Effector memory CD8-positive, alpha-beta T cell (primary cell): ENCODE measurements around the gene LRRC43.
A peak's percentile ranks its signal among the peaks of the same experiment; 100 is the strongest.

Experiments
- ATAC-seq: fragments of 150-1000 bp; cut with Tn5 transposase; replicated peaks from 2 replicates; pipeline ENCODE4 v1.10.0; 2021; ENCODE audit warnings: mild to moderate bottlenecking, moderate library complexity
- DNase-seq, 3 experiments: peaks; one replicate each; pipeline ENCODE4 v3.0.0; 2021
- H3K27ac Mint-ChIP-seq, 2 donors: one replicate each; pipeline ENCODE4 v1.8.0; 2022; ENCODE audit warnings: mild to moderate bottlenecking in 2 of 2, mixed read lengths in 2 of 2, moderate library complexity in 2 of 2
- H3K27me3 Mint-ChIP-seq, 2 donors: one replicate each; pipeline ENCODE4 v1.8.0; 2022; ENCODE audit warnings: mixed read lengths in 2 of 2
- H3K36me3 Mint-ChIP-seq: one replicate; pipeline ENCODE4 v1.8.0; 2022; ENCODE audit warnings: mild to moderate bottlenecking, moderate library complexity, mixed read lengths; ENCODE audit not compliant: insufficient read depth
- H3K4me1 Mint-ChIP-seq, 2 donors: one replicate each; pipeline ENCODE4 v1.8.0; 2022; ENCODE audit warnings: low read depth in 2 of 2, mixed read lengths in 2 of 2
- H3K4me3 Mint-ChIP-seq, 2 donors: one replicate each; pipeline ENCODE4 v1.8.0; 2022; ENCODE audit warnings: mild to moderate bottlenecking in 2 of 2, mixed read lengths in 2 of 2, moderate library complexity in 2 of 2
- H3K9me3 Mint-ChIP-seq, 2 donors: one replicate each; pipeline ENCODE4 v1.8.0; 2022; ENCODE audit warnings: mixed read lengths in 2 of 2

LRRC43 gene

DNA sequence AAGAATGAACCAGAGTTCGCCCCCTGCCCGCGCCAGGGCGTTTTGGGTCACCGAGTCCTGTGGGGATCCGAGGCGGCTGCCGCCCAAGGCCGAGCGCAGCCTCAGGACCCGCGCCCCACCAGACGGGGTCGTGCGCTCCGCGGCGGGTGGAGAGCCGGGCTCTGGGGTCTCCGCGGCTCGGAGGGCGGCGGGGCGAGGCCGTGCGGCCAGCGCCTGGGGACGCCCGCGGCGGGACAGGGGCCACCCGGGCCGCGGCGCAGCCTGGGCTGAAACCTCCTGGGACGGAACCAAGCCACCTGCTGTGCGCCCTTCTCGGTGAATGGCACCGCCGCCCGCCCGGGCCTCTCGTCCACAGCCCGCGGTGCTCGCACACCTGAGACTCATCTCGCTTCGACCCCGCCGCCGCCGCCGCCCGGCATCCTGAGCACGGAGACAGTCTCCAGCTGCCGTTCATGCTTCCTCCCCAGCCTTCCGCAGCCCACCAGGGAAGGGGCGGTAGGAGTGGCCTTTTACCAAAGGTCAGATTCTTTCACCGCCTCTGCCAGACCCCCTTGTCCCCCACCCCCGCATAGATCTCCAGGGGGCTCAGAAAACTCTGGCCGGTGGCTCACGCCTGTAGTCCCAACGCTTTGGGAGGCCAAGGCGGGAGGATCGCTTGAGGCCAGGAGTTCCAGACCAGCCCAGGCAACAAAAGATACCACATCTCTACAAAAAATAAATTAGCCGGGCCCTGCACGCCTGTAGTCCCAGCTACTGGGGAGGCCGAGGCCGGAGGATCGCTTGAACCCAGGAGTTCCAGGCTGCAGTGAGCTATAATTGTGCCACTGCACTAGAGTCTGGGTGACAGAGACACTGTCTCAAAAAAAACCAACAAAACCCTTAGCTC is 21.5 kb downstream of the LRRC43 start:
- Mint-ChIP-seq H3K27me3 (peaks cover 10 to 17% of the 10 kb centered on the region in 2 donors), H3K36me3 (peaks cover 44% of the 10 kb centered on the region), H3K27ac (peak overlapping the region; percentile 4 to 41), H3K9me3 (no peaks in the 10 kb centered on the region), H3K4me1 (peaks cover 9 to 12% of the 10 kb centered on the region in 2 donors), H3K4me3 (peak overlapping the region; percentile 69 to 71)
- DNase-seq (no peak), ATAC-seq (peak; percentile 23)

DNA sequence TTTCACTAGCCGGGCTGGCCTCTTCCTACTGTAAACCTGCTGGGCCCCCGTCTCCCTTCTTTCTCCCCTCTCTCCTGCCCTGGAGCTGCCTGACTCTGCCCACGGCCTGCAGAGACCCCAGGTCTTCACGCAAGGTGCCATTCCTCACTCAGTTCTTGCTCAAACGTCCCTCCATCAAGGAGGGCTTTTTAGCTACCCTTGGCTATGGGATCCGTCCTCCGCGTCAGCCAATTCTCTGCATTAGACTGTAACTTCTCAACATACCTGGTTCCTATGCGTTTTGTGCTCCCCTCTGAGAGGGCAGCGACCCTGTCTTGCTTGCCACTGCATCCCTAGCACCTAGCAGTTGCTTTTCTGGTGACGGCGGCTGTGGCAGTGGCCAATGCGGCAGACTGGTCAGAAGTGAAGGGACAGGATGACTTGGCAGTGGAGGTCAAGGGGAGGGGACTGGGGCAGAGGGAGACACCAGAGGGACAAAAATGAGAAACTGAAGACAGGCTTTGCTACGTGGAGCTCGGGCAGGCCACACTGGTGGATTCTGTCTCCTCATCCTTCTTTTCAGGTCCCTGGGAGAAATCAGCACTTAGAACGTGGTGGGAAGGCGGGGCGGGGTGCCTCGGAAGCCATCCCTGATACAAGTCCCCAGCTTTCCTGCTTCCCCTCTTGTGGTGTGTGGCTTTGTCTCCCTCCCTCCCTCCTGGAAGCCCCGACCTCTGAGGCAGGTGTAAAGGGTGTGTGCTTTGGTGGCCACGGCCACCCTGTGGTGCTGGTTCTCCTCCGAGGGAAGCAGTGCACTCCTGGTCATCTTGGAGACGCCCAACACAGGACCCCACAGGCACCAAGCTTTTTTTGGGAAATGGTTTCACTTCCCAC is 22.4 kb downstream of the LRRC43 start:
- peak overlapping the region in 1 of 2 donors; percentile 30 for H3K27ac Mint-ChIP-seq
- no peak for ATAC-seq
- peaks cover 53% of the 10 kb centered on the region for H3K36me3 Mint-ChIP-seq
- peak overlapping the region; percentile 69 to 71 for H3K4me3 Mint-ChIP-seq
- H3K4me1 Mint-ChIP-seq: peaks cover 9 to 12% of the 10 kb centered on the region in 2 donors
- no peaks in the 10 kb centered on the region for H3K9me3 Mint-ChIP-seq
- peaks cover 2 to 11% of the 10 kb centered on the region in 2 donors for H3K27me3 Mint-ChIP-seq
- no peak for DNase-seq

DNA sequence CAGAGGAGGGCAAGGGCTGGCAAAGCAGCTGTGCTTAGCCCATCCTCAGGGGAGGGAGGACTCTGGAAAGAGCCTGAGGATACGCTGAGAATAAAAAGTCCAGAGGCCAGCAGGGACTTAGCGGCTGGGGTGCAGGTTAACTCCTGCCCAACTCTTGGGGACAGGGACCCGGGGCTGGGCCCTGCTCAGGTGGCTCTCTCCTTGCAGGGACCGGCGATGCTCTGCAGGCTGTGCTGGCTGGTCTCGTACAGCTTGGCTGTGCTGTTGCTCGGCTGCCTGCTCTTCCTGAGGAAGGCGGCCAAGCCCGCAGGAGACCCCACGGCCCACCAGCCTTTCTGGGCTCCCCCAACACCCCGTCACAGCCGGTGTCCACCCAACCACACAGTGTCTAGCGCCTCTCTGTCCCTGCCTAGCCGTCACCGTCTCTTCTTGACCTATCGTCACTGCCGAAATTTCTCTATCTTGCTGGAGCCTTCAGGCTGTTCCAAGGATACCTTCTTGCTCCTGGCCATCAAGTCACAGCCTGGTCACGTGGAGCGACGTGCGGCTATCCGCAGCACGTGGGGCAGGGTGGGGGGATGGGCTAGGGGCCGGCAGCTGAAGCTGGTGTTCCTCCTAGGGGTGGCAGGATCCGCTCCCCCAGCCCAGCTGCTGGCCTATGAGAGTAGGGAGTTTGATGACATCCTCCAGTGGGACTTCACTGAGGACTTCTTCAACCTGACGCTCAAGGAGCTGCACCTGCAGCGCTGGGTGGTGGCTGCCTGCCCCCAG is 23.4 kb downstream of the LRRC43 start:
- Mint-ChIP-seq H3K36me3 (peaks cover 63% of the 10 kb centered on the region), H3K4me3 (peak overlapping the region in 1 of 2 donors; percentile 40), H3K27me3 (peaks cover 0 to 8% of the 10 kb centered on the region in 2 donors), H3K27ac (peak overlapping the region in 1 of 2 donors; percentile 30), H3K4me1 (peaks cover 9 to 12% of the 10 kb centered on the region in 2 donors), H3K9me3 (no peaks in the 10 kb centered on the region)
- ATAC-seq (no peak), DNase-seq (no peak)

DNA sequence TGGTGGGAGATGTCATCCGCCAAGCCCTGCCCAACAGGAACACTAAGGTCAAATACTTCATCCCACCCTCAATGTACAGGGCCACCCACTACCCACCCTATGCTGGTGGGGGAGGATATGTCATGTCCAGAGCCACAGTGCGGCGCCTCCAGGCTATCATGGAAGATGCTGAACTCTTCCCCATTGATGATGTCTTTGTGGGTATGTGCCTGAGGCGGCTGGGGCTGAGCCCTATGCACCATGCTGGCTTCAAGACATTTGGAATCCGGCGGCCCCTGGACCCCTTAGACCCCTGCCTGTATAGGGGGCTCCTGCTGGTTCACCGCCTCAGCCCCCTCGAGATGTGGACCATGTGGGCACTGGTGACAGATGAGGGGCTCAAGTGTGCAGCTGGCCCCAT is 24.1 kb downstream of the LRRC43 start:
- H3K4me1 Mint-ChIP-seq: peaks cover 9 to 12% of the 10 kb centered on the region in 2 donors
- H3K4me3 Mint-ChIP-seq: peak overlapping the region in 1 of 2 donors; percentile 40
- H3K36me3 Mint-ChIP-seq: peaks cover 69% of the 10 kb centered on the region

DNA sequence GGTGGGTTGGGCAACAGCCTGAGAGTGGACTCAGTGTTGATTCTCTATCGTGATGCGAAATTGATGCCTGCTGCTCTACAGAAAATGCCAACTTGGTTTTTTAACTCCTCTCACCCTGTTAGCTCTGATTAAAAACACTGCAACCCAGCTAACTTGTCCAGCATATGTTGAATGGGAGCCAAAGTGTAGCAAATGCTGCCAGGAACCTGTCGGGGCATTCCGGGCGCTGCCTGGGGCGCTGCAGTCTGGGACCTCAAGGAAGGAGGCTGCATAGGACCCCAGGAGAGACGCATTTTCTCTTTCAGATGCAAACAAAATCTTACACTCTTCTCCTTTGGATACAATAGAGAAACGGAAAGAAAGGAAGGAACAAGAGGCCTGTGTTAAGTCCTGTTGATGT is 24.5 kb downstream of the LRRC43 start:
- Mint-ChIP-seq H3K27ac (peak overlapping the region; percentile 18 to 60), H3K36me3 (peaks cover 73% of the 10 kb centered on the region), H3K4me3 (no peak overlapping the region), H3K27me3 (peaks cover 0 to 8% of the 10 kb centered on the region in 2 donors), H3K9me3 (no peaks in the 10 kb centered on the region), H3K4me1 (peaks cover 9 to 12% of the 10 kb centered on the region in 2 donors)
- no peak for ATAC-seq
- no peak for DNase-seq

More for the DNA sequence above, 24.1 kb downstream of the LRRC43 start:
- no peaks in the 10 kb centered on the region for H3K9me3 Mint-ChIP-seq
- ATAC-seq (no peak), DNase-seq (no peak)
- H3K27me3 Mint-ChIP-seq: peaks cover 0 to 8% of the 10 kb centered on the region in 2 donors
- peak overlapping the region in 1 of 2 donors; percentile 30 for H3K27ac Mint-ChIP-seq

DNA sequence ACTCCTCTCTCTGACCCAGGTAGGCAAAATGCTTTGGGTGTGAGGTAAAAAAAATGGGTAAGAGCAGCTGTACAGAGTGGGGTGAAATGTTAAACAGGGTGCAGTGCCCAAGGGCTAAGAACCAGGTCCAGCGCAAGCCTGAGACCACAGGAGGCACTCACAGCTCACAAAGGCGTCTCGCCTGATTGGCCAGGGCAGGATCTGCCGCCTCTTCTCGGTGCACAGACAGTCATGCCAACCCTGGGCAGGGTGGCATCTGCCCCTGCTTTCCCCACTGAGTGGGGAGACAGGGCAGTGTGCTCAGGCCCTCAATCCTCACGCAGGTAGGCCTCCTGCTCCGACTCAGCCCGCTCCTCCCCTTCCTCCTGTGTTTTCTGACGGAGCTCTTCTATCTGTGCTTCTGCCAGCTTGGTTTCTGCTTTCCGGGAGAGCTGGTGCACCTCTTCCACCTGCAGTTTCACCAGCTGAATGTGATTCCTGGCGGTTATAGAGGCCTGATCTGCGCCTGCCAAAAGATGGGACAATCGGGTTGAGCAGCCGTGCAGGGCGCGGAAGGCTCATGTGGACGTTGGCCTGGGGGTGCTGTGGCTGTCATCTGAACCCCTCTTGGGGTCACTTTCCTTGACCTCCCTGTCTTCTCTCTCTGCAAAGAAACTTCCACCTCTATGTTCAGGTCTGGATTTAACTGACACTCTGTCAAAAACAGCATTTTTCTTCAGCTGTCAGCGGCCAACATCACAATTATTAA is 25.3 kb downstream of the LRRC43 start:
- H3K36me3 Mint-ChIP-seq: peaks cover 80% of the 10 kb centered on the region

DNA sequence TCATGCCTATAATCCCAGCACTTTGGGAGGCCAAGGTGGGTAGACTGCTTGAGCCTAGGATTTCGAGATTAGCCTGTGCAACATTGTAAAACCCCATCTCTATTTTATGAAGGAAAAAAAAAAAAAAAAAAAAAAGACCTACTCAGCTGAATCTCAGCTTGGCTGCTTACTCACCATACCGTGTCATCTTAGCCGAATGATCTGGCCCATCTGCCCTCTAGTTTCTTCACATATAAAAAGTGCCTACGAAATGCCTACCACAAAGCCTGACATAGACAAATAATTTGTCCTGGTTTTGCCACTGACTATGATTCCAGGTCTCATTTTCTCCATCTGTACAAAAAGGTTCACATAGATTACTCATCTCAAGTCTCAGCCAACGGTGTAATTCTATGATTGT is 32.8 kb downstream of the LRRC43 start:
- peaks cover 0 to 5% of the 10 kb centered on the region in 2 donors for H3K4me1 Mint-ChIP-seq
- no peak overlapping the region for H3K4me3 Mint-ChIP-seq
- no peak for ATAC-seq
- DNase-seq: no peak
- peaks cover 96% of the 10 kb centered on the region for H3K36me3 Mint-ChIP-seq
- no peak overlapping the region for H3K27ac Mint-ChIP-seq
- no peaks in the 10 kb centered on the region for H3K9me3 Mint-ChIP-seq
- no peaks in the 10 kb centered on the region for H3K27me3 Mint-ChIP-seq

More for the DNA sequence above, 25.3 kb downstream of the LRRC43 start:
- Mint-ChIP-seq H3K9me3 (no peaks in the 10 kb centered on the region), H3K27me3 (peaks cover 0 to 8% of the 10 kb centered on the region in 2 donors), H3K4me3 (no peak overlapping the region), H3K27ac (peak overlapping the region in 1 of 2 donors; percentile 60), H3K4me1 (peaks cover 9 to 10% of the 10 kb centered on the region in 2 donors)
- no peak for ATAC-seq
- DNase-seq: no peak

DNA sequence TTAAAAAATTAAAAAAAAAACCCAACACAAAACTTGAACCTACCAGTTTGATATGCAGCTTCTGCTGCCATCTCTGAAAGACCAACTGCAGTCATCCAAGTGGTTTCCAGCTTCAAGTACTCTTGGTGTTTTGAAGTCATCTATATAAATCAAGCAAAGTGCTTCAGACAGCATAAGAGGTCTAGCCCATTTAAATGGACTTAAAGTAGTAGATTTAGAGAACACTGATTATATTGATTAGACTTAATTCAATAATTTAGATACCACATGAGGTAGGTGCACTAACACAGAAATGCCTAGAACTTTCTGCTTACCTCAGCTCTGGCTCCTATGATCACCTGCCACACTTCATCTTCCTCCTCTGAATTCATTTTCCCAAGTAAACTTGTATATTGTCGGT is 33.5 kb downstream of the LRRC43 start:
- Mint-ChIP-seq H3K36me3 (peaks cover 96% of the 10 kb centered on the region), H3K9me3 (no peaks in the 10 kb centered on the region), H3K4me1 (peaks cover 0 to 8% of the 10 kb centered on the region in 2 donors), H3K4me3 (no peak overlapping the region), H3K27ac (no peak overlapping the region), H3K27me3 (no peaks in the 10 kb centered on the region)
- ATAC-seq (no peak), DNase-seq (no peak)

DNA sequence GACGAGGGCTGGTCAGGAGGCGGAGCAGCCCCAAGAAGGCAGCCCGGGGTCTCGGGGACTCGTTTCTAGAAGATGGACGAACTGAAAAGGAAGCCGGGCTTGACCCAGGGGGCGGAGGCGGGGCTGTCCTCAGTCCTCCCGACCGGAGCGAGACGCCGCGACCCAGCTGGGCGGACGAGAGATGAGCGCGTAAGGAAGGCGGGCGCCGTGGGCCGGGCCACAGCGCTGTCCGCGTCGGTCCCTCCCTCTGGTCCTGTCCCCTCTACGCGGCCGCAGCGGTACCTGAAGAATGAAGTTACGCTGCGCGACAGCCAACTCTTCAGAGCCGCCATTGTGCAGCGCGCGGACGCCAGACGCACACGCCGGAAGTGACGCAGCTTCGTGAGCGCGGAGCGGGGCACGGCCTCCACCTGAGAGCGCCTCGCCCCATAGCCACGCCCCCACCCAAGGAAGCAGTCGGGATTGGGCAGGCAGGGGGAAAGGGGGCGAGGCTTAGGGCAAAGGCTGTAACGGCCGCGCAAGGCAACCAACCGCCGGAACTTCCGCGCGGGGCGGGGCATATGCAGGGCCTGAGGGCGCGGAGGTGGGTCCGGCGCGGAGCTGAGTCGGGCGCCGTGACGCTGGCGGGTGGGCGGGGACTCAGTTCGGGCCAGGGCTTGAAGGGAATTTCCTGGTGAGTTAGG is 42.9 kb downstream of the LRRC43 start, which contains the start of gene DIABLO:
DIABLO (minus strand) TSS at position 370 of the 683 bp plus-strand sequence; CDS start at position 332, 38 bp downstream.
- Mint-ChIP-seq H3K4me3 (peak within 1 kb of the TSS; percentile 85 to 94), H3K36me3 (peaks cover 65% of the 10 kb centered on the region), H3K27ac (peak within 1 kb of the TSS; percentile 95 to 98)

DNA sequence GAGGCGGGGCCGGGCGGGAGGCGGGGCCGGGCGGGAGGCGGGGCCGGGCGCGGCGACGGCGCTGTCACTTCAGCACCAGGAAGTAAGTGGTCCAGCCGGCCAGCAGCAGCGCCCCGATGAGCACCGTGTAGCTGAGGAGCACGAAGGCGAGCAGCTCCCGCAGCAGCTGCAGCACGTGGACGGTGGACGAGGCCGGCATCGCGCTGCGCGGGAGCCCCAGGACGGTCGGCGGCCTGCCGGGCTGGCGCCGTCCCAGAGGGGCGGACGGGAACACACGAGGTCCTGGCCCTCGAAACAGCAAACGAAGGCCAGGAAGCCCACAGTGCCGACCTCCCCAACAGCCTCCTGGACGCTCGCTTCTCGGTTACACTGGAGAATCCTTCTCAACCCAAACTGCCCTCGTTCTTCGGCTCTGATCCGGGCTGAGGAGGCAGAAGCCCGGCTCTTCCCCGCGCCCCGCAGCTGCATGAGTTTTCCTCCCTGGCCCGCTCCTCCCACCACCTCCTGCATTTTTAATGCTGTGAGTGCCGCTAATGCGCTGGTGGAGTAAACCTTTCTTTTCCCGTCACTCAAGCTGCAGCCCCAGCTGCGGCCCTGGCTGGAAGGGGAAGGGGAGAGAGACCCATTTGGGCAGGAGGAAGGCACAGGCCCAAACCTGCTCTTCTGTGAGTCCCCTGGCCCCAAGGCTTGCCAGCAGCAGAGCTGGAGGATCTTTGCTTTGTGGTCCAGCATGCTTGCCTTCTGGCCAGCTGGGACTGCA is 43.6 kb downstream of the LRRC43 start:
- ATAC-seq (no peak), DNase-seq (peak in 1 of 3 experiments; percentile 12)
- Mint-ChIP-seq H3K27me3 (no peaks in the 10 kb centered on the region), H3K4me1 (peaks cover 39 to 41% of the 10 kb centered on the region in 2 donors), H3K9me3 (no peaks in the 10 kb centered on the region), H3K4me3 (peak overlapping the region; percentile 85 to 94), H3K27ac (peak overlapping the region; percentile 95 to 98), H3K36me3 (peaks cover 58% of the 10 kb centered on the region)

More for the DNA sequence above, 42.9 kb downstream of the LRRC43 start, which contains the start of gene DIABLO:
- no peaks in the 10 kb centered on the region for H3K9me3 Mint-ChIP-seq
- ATAC-seq (peak; percentile 77), DNase-seq (peak; percentile 98 to 100 (median 99))
- no peaks in the 10 kb centered on the region for H3K27me3 Mint-ChIP-seq
- H3K4me1 Mint-ChIP-seq: peaks cover 41 to 42% of the 10 kb centered on the region in 2 donors

DNA sequence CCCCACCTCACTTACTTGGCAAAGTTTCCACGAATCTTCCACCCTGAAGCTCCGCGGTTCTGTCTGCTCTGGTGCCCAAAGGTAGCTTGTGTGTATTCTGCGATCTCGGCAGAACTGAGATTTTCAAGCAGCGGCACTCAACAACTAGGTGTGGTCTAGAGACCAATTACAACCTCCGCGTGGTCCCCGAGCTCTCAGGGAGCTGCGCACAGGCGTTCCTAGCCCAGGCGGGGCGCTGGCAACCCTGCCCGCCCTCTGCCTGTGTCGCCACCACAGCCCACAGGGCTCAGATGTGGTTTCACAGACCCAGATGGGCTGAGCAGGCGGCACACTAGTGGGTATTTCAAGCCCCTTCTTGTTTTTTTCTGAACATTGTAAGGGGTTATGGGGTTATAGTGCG is 44.4 kb downstream of the LRRC43 start:
- Mint-ChIP-seq H3K27ac (peak overlapping the region; percentile 84 to 92), H3K36me3 (peaks cover 58% of the 10 kb centered on the region), H3K4me3 (peak overlapping the region; percentile 85 to 94), H3K27me3 (no peaks in the 10 kb centered on the region), H3K4me1 (peaks cover 39 to 41% of the 10 kb centered on the region in 2 donors), H3K9me3 (no peaks in the 10 kb centered on the region)
- ATAC-seq: peak; percentile 68
- peak; percentile 87 to 88 (median 87) for DNase-seq
